HFF-Myc (cell line): ENCODE measurements around the gene EXOSC10.
A peak's percentile ranks its signal among the peaks of the same experiment; 100 is the strongest.

ENCODE experiments used
- DNase-seq: peaks from one replicate; pipeline ENCODE4 v3.0.0-alpha.2; 2011; ENCODE audit warnings: low read depth; ENCODE audit errors: extremely low read depth
- H3K4me3 ChIP-seq: replicated peaks from 2 replicates; pipeline ENCODE4 v1.5.1; 2011; ENCODE audit warnings: low read depth, mild to moderate bottlenecking, control low read depth, low read length
- TF ChIP-seq, protein P1 (sequence below): IDR thresholded peaks from 2 replicates; pipeline ENCODE4 v1.5.1; 2012; ENCODE audit warnings: mild to moderate bottlenecking, low read depth, low read length, control low read depth; ENCODE audit errors: missing control alignments

EXOSC10 gene

DNA sequence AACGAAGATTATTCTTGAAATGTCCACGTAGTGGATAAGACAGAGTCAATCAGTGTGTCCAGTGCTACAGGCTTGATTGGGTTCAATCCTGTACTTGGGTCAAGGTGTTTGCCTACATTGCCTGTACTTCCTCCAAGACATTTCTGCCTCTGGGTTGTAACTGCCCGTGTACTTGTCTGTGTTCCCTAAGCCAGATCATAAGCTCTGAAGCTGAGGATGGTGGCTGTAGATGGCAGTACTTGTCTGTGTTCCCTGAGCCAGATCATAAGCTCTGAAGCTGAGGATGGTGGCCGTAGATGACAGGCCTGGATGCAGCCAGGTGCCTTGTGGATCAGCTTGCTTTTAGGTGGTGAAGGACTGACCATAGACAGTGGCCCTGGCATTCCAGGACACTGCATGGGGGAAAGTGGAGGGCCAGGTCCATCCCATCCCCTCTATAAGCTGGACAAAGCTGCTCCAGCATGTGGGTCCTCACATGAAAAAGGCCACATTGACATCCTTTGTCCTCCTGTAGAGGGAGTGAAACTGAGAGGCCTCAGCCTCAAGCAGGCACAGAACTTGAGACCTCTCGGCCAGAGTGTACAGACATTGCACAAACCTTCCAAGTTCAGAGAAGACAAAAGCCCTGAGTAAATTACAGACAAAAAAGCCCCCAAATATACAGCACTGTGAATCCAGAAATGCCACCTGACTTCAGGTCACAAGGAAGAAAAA is 37.9 kb downstream of the EXOSC10 start:
- DNase-seq, result no peak
- no peak overlapping the region for H3K4me3 ChIP-seq
- TF ChIP-seq, protein P1, sequence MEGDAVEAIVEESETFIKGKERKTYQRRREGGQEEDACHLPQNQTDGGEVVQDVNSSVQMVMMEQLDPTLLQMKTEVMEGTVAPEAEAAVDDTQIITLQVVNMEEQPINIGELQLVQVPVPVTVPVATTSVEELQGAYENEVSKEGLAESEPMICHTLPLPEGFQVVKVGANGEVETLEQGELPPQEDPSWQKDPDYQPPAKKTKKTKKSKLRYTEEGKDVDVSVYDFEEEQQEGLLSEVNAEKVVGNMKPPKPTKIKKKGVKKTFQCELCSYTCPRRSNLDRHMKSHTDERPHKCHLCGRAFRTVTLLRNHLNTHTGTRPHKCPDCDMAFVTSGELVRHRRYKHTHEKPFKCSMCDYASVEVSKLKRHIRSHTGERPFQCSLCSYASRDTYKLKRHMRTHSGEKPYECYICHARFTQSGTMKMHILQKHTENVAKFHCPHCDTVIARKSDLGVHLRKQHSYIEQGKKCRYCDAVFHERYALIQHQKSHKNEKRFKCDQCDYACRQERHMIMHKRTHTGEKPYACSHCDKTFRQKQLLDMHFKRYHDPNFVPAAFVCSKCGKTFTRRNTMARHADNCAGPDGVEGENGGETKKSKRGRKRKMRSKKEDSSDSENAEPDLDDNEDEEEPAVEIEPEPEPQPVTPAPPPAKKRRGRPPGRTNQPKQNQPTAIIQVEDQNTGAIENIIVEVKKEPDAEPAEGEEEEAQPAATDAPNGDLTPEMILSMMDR, result no peak

DNA sequence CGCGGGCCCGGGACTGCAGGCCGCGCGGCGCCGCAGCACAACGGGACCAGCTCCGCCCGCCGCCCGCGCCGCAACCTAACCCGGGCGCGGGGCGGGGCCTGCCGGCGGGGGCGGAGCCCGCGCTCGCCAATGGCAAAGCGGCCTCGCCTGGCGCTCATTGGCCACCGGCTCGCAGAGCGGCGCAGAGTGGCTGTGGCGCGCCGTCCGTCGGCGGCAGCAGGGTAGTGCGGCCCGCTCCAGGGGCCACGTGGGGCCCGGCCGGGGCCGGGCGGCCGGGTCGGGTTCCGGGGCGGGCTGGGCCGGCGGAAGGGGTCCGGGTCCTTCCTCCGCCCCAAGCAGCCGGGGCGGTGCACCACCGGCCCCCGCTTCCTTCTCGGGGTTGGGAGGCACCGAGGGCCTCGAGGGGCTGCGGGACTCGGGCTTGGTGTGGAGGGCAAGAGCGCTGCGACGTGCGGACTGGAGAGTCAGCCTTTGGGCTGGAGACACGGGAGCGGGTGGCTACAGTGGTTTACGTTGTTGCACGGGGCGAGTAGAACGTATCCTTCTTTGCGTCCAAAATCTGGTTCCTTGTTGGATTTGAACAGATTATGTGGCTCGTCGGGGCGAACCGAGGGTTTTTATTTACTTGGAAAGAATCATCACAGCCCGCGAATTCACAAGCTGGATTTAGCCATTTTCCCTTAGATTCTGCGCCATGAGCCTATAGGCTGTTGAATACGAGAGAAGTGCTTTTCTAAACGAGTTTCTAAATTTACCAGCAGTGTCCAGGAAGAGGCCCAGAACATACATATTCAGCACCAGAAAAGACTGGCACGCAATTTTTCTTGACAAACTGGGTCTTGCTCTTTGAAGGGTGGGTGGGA is 39.5 kb downstream of the EXOSC10 start, which contains the start of gene SRM:
Gene SRM, minus strand, starts transcription at position 51 of the 863 bp plus-strand sequence. CDS start 75 bp downstream, outside the sequence.
- TF ChIP-seq, protein P1, result no peak
- H3K4me3 ChIP-seq, result peak within 1 kb of the TSS; percentile 99
- DNase-seq, result no peak

DNA sequence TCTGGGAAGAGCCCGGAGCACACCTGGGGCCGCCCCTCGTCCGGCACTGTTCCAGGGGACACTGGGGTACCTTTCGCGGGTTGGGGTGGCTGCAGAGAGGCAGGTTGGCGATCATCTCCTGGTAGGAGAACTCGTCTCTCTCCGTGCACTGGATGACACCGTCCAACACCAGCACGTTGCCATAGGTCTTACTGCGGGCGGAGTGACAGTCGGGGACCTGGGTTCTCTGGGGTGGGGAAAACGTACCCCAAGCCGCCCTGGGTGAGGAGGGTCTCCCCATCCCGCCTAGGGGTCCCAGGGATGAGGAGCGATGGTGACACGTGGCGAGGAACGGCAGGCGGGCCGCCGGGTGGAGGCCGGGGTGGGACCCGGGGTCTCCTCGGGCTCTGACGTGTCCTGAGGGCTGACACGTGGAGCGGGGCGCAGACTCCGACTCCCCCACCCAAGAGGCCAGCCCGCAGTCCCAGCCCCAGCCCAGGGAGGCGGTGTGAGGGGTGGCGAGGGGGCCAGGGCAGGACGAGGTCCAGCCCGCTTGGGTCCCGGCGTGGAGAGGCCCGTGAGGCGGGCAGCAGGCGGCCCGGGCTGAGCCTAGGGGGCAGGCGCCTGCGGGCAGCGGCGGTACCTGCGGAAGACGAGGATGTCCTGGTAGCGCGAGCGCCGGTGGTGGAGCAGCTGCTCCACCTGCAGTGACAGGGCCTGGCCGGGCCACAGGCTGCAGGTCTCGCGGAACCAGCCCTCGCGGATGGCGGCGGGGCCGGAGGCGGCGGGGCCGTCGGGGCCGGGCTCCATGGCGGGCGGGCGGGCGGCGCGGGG is 40.3 kb downstream of the EXOSC10 start:
- DNase-seq, result no peak
- TF ChIP-seq, protein P1, result no peak
- H3K4me3 ChIP-seq, result peak overlapping the region; percentile 99

DNA sequence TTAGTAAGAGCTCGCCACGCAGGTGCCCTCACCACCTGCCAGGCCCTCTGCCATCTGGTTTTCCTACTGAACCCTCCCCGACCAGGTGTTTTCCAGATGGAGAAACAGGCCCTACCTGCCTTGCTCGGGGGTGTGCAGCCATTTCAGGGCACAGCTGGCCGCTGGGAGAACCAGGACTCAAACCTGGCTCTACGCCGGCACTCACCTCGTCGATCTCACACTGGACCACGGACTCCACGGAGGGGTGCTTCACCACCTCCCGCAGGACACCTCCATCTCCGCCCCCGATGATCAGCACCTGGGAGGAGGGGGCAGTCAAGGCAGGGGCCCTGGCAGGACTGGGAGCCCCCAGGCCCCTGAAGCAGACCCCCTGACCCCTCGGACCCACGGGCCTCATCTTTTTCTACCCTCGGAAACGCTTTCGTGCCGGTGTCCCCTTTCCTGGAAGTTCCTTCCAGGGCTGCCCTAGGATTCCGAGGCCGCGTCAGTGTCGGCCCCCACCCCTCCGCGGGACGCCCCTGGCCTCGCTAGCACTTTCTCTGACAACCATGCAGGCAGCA is 41.0 kb downstream of the EXOSC10 start:
- DNase-seq, result no peak
- H3K4me3 ChIP-seq, result peak overlapping the region; percentile 99
- TF ChIP-seq, protein P1, result no peak

DNA sequence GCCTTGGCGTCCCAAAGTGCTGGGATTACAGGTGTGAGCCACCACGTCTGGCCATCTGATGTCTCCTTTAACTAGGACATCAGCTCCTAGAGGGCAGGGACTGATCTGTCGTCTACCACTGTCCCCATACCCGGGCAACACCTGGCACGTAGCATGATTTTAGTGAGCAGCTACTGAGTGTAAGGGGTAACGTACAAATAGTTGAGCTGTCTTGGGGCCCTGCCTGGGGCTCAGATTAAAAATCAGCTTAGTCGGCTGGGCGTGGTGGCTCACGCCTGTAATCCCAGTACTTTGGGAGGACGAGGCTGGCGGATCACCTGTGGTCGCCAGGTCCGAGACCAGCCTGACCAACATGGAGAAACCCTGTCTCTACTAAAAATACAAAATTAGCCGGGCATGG is 41.6 kb downstream of the EXOSC10 start:
- no peak for DNase-seq
- TF ChIP-seq, protein P1, result no peak
- peak overlapping the region; percentile 99 for H3K4me3 ChIP-seq

DNA sequence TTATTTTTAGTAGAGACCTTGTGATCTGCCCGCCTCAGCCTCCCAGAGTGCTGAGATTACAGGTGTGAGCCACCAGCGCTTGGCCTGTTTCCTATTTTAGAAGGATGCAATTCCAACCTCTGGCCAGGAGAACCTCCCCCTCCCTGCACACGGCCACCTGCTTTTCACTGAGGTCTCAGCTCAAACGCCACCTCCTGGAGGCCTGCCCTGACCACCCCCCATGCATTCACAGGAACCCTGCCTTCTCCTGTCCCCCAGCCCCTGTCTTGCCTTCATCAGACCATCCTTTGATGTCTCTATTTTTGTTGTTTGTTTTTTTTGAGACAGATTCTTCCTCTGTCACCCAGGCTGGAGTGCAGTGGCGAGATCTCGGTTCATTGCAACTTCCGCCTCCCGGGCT is 42.2 kb downstream of the EXOSC10 start:
- TF ChIP-seq, protein P1, result no peak
- DNase-seq, result no peak
- H3K4me3 ChIP-seq, result peak overlapping the region; percentile 99
